Activated naive CD4-positive, alpha-beta T cell treated with anti-CD3 and anti-CD28 coated beads, Interleukin-2, amount 50 U/mL, for 24 hours (primary cell): Measurements from ENCODE around the gene RNU1-1.
"Not testable (repeated sequence)": the region's sequence is repeated elsewhere in the genome, so short reads cannot be mapped to it uniquely, and the experiment has no call there.

ENCODE experiments used
- H3K27ac Mint-ChIP-seq: one replicate; pipeline ENCODE4 v1.8.0; 2021; ENCODE audit warnings: mild to moderate bottlenecking, mixed read lengths
- H3K27me3 Mint-ChIP-seq: one replicate; pipeline ENCODE4 v1.8.0; 2021; ENCODE audit warnings: mixed read lengths
- H3K36me3 Mint-ChIP-seq: one replicate; pipeline ENCODE4 v1.8.0; 2021; ENCODE audit warnings: mixed read lengths
- H3K4me1 Mint-ChIP-seq: one replicate; pipeline ENCODE4 v1.8.0; 2021; ENCODE audit warnings: mixed read lengths
- H3K4me3 Mint-ChIP-seq: one replicate; pipeline ENCODE4 v1.8.0; 2021; ENCODE audit warnings: mild to moderate bottlenecking, mixed read lengths
- H3K9me3 Mint-ChIP-seq: one replicate; pipeline ENCODE4 v1.8.0; 2021; ENCODE audit warnings: mixed read lengths

RNU1-1 gene

GRCh38 chr1:16506364-16507136, 7.5 kb downstream of the RNU1-1 start:
- H3K4me3 Mint-ChIP-seq, H3K27ac Mint-ChIP-seq, H3K9me3 Mint-ChIP-seq, H3K4me1 Mint-ChIP-seq, H3K27me3 Mint-ChIP-seq, H3K36me3 Mint-ChIP-seq: not testable (repeated sequence)

GRCh38 chr1:16505870-16506269, 8.2 kb downstream of the RNU1-1 start:
- not testable (repeated sequence) for H3K27ac Mint-ChIP-seq, H3K4me3 Mint-ChIP-seq, H3K36me3 Mint-ChIP-seq, H3K27me3 Mint-ChIP-seq, H3K9me3 Mint-ChIP-seq, H3K4me1 Mint-ChIP-seq

- peaks cover 8% of the 10 kb centered on the region for H3K4me1 Mint-ChIP-seq
- H3K27ac Mint-ChIP-seq = no peak overlapping the region
- no peaks in the 10 kb centered on the region for H3K9me3 Mint-ChIP-seq
- no peaks in the 10 kb centered on the region for H3K27me3 Mint-ChIP-seq
- no peak overlapping the region for H3K4me3 Mint-ChIP-seq
- peaks cover 1% of the 10 kb centered on the region for H3K36me3 Mint-ChIP-seq
Observed at GRCh38 chr1:16503494-16503893, 10.6 kb downstream of the RNU1-1 start.

GRCh38 chr1:16501446-16501845, 12.6 kb downstream of the RNU1-1 start:
- H3K4me1 Mint-ChIP-seq = peaks cover 15% of the 10 kb centered on the region
- H3K4me3 Mint-ChIP-seq, H3K36me3 Mint-ChIP-seq, H3K9me3 Mint-ChIP-seq, H3K27ac Mint-ChIP-seq, H3K27me3 Mint-ChIP-seq: not testable (repeated sequence)

- H3K36me3 Mint-ChIP-seq, H3K27me3 Mint-ChIP-seq, H3K9me3 Mint-ChIP-seq, H3K4me3 Mint-ChIP-seq, H3K27ac Mint-ChIP-seq: not testable (repeated sequence)
- peaks cover 15% of the 10 kb centered on the region for H3K4me1 Mint-ChIP-seq
Observed at GRCh38 chr1:16500975-16501374, 13.1 kb downstream of the RNU1-1 start.

- peaks cover 15% of the 10 kb centered on the region for H3K4me1 Mint-ChIP-seq
- not testable (repeated sequence) for H3K27ac Mint-ChIP-seq, H3K9me3 Mint-ChIP-seq, H3K27me3 Mint-ChIP-seq, H3K36me3 Mint-ChIP-seq
- peak overlapping the region; percentile 89 for H3K4me3 Mint-ChIP-seq
Observed at GRCh38 chr1:16500466-16500865, 13.6 kb downstream of the RNU1-1 start.

- Mint-ChIP-seq H3K4me1 (peaks cover 15% of the 10 kb centered on the region), H3K9me3 (no peaks in the 10 kb centered on the region), H3K4me3 (peak overlapping the region; percentile 75), H3K36me3 (no peaks in the 10 kb centered on the region), H3K27ac (no peak overlapping the region), H3K27me3 (no peaks in the 10 kb centered on the region)
Observed at GRCh38 chr1:16498573-16499413, 15.3 kb downstream of the RNU1-1 start.

- H3K36me3 Mint-ChIP-seq, H3K27ac Mint-ChIP-seq, H3K9me3 Mint-ChIP-seq: not testable (repeated sequence)
Observed at GRCh38 chr1:16498047-16498446, 16.0 kb downstream of the RNU1-1 start.

GRCh38 chr1:16497474-16497904, 16.6 kb downstream of the RNU1-1 start:
- H3K27ac Mint-ChIP-seq, H3K9me3 Mint-ChIP-seq, H3K36me3 Mint-ChIP-seq, H3K27me3 Mint-ChIP-seq: not testable (repeated sequence)
- peaks cover 15% of the 10 kb centered on the region for H3K4me1 Mint-ChIP-seq
- H3K4me3 Mint-ChIP-seq = peak overlapping the region; percentile 75

More at GRCh38 chr1:16498047-16498446, 16.0 kb downstream of the RNU1-1 start:
- H3K4me1 Mint-ChIP-seq = peaks cover 15% of the 10 kb centered on the region
- not testable (repeated sequence) for H3K27me3 Mint-ChIP-seq
- peak overlapping the region; percentile 75 for H3K4me3 Mint-ChIP-seq

- H3K4me3 Mint-ChIP-seq, H3K36me3 Mint-ChIP-seq, H3K4me1 Mint-ChIP-seq, H3K27me3 Mint-ChIP-seq, H3K27ac Mint-ChIP-seq, H3K9me3 Mint-ChIP-seq: not testable (repeated sequence)
Observed at GRCh38 chr1:16493731-16494130, 20.4 kb downstream of the RNU1-1 start.

- H3K36me3 Mint-ChIP-seq, H3K9me3 Mint-ChIP-seq, H3K4me3 Mint-ChIP-seq, H3K4me1 Mint-ChIP-seq, H3K27me3 Mint-ChIP-seq, H3K27ac Mint-ChIP-seq: not testable (repeated sequence)
Observed at GRCh38 chr1:16492937-16493336, 21.1 kb downstream of the RNU1-1 start.

GRCh38 chr1:16491056-16491675, 22.9 kb downstream of the RNU1-1 start:
- no peak overlapping the region for H3K27ac Mint-ChIP-seq
- H3K27me3 Mint-ChIP-seq = no peaks in the 10 kb centered on the region
- no peak overlapping the region for H3K4me3 Mint-ChIP-seq
- no peaks in the 10 kb centered on the region for H3K36me3 Mint-ChIP-seq
- no peaks in the 10 kb centered on the region for H3K4me1 Mint-ChIP-seq
- no peaks in the 10 kb centered on the region for H3K9me3 Mint-ChIP-seq

GRCh38 chr1:16489195-16489880, 24.7 kb downstream of the RNU1-1 start:
- not testable (repeated sequence) for H3K27me3 Mint-ChIP-seq, H3K9me3 Mint-ChIP-seq, H3K36me3 Mint-ChIP-seq

GRCh38 chr1:16487011-16487410, 27.1 kb downstream of the RNU1-1 start:
- H3K27me3 Mint-ChIP-seq, H3K27ac Mint-ChIP-seq, H3K36me3 Mint-ChIP-seq, H3K4me1 Mint-ChIP-seq, H3K9me3 Mint-ChIP-seq, H3K4me3 Mint-ChIP-seq: not testable (repeated sequence)

More at GRCh38 chr1:16489195-16489880, 24.7 kb downstream of the RNU1-1 start:
- not testable (repeated sequence) for H3K4me3 Mint-ChIP-seq, H3K27ac Mint-ChIP-seq, H3K4me1 Mint-ChIP-seq

GRCh38 chr1:16486316-16486715, 27.8 kb downstream of the RNU1-1 start:
- H3K36me3 Mint-ChIP-seq, H3K4me3 Mint-ChIP-seq, H3K27me3 Mint-ChIP-seq, H3K9me3 Mint-ChIP-seq, H3K27ac Mint-ChIP-seq, H3K4me1 Mint-ChIP-seq: not testable (repeated sequence)

GRCh38 chr1:16484931-16485330, 29.2 kb downstream of the RNU1-1 start:
- no peak overlapping the region for H3K4me3 Mint-ChIP-seq
- H3K27me3 Mint-ChIP-seq = no peaks in the 10 kb centered on the region
- no peaks in the 10 kb centered on the region for H3K4me1 Mint-ChIP-seq
- H3K9me3 Mint-ChIP-seq = no peaks in the 10 kb centered on the region
- no peaks in the 10 kb centered on the region for H3K36me3 Mint-ChIP-seq
- H3K27ac Mint-ChIP-seq = no peak overlapping the region
